HG03469 (cell line): ENCODE results near the gene NELL2.
A peak's percentile ranks its signal among the peaks of the same experiment; 100 is the strongest.

ENCODE experiments used
- ATAC-seq: cut with Tn5 transposase; IDR thresholded peaks from one replicate; pipeline ENCODE4 v1.9.1; 2021; ENCODE audit warnings: mild to moderate bottlenecking, moderate library complexity, moderate number of reproducible peaks; ENCODE audit not compliant: unreplicated experiment

NELL2 gene

DNA sequence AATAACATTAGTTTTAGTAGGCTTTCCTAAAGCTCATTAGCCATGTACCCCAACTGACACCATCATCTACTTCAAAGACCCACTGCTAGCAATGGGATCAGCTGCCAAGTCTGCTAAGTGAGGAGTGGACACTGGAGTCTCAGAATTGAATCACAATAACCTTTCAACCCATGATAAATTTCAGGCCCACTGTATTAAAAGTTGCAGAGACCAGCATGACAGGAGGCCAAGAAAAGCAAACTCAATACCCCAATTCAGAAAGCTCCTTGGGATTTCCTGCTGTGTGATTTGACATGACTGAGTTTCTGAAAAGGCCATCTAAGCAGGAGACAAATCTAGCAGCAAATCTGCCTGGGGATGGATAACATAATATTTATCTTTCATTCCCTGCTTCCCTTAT is 320.7 kb downstream of the NELL2 start:
- no peak for ATAC-seq

DNA sequence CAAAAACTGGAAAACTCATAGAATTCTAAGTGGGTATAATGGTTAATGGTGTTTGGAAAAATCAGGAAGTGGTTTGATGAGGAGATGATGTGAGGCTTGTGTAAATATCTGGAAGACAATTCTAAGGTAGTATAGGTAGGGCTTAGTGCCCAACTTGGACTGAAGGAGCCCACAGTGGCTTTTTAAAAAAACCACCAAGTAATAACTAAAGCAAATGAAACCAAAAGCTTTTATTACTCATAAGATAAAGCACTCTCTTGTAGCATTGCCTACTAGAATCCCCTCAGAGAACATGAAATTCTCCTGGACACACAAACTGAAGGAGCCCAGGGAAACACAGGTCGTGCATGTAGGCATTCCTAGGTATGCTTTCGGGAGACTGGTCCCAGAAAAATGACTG is 324.5 kb downstream of the NELL2 start:
- no peak for ATAC-seq

DNA sequence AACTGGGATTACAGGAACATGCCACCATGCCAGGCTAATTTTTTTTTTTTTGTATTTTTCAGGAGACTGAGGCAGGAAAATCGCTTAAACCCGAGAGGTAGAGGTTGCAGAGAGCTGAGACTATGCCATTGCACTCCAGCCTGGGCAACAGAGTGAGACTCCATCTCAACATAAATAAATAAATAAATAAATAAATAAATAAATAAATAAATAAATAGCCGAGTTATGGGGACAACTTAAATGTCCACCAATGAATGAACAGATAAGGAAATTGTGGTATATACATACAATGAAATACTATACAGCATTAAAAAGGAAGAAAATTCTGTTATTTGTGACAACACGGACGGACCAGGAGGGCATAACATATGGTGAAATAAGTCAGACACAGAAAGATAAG is 325.7 kb downstream of the NELL2 start:
- ATAC-seq: no peak

DNA sequence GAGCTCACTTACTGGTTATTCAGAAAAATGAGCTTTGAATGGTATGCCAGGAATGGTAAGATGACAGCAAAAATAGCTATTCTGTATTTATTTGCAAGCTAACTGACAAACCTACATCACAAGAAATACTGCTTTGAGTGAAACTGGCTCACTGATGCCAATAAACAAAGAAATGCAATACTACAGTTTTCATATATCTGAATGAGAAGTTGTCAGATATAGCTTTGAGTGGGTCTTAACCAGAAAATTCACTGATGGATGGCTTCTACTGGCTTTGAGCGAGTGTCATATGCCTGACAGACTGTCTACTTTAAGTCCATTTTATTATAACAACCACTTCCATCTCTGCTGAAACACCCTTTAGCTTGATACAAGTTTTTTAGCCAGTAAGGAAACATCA is 330.1 kb downstream of the NELL2 start:
- no peak for ATAC-seq

DNA sequence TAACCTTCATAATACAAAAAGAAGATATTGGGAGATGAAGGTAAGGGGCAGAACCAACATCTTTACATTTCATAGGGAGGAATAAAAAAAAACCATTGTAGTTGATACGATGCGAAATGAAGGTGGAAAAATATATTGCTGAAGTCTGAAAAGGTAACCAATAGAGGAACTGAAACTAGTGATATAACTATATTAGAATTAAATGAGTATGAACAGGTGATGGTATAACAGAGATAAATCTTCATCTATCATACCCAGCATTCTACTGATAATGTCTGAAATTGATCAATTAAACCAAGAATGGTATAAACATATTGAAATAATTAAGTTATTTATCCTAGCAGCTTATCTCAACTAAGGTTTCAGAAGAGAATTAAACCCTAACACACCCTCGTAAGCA is 332.1 kb downstream of the NELL2 start:
- peak; percentile 68 for ATAC-seq

DNA sequence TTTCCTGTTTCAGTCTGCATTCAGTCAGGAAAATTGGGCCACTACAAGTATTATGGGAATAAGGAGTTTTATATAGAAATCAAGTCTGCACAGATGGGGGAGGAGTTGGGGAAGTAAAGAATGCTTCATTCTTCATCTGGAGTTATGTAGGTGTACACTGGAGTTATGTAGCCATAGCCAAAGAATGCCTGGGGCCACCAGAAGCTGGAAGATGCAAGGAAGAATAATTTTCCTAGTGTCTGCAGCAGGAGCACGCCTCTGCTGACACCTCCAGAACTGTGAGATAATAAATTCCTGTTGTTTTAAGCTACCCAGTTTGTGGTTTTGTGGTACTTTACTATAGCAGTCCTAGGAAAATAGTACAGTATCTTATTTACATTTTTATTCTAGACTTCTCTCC is 333.4 kb downstream of the NELL2 start:
- no peak for ATAC-seq

DNA sequence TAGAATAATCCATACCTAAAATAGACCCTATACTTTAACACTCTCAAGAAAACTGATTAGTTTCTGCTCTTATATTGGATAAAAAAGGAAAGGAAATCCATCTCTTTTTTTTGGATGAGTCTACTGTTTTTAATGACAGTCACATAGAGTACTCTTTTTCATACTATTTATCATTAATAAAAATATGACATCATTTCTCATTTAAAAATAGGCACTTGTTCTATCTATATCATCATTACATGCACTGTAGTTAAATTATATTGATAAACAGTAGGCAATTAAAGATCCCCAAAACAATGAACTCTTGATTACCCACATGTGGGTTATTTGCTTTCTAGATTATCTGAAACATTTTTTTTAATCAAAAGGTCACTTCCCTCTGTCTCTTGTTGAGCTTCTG is 338.8 kb downstream of the NELL2 start:
- no peak for ATAC-seq

DNA sequence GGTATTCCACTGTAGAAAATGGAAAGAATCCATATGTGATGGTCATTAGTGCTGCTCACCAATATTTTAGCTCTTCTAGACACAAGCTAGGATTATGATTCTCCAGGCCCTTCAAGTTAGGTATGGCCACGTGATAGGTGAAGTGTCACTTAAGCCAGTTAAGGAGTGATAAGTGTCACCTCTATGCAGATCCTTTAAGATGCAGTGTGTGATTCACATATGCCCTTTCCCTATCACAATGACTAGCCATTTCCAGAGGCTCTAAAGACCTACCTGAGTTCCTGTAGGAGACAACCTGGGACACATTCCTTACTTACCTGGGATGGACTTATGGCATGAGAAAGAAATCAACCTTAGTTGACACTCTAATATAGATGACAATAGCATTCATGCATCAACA is 343.2 kb downstream of the NELL2 start:
- no peak for ATAC-seq

DNA sequence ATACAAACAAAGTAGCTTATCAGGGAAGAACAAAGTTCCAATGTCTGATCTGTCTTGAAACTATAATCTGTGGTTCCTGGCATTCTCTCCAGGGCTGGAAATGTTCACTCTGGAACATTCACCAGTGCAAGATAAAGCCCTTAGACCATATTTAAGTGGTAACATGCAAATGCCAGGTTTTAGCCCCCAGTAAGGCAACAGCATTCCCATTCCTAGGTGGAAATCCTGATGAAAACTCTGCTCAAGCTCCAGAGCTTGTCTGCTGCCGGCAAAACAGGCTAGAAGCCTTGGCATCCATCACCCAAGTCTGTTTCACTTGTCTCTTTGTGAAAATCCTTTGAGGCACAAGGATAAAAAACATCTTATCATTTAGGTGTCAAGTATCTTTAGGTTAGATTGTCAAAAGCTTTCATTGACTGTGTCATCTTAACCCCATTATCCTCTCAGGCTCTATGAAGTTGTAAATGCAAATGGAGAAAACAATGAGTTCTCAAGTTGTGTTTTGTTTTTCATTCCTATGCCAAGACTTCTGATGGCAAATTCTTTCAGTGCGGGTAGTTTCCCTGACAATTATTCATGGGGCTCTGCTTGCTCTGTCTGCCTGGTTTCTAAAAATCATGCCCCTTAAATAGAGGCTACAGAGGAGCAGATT is 344.7 kb downstream of the NELL2 start:
- no peak for ATAC-seq

DNA sequence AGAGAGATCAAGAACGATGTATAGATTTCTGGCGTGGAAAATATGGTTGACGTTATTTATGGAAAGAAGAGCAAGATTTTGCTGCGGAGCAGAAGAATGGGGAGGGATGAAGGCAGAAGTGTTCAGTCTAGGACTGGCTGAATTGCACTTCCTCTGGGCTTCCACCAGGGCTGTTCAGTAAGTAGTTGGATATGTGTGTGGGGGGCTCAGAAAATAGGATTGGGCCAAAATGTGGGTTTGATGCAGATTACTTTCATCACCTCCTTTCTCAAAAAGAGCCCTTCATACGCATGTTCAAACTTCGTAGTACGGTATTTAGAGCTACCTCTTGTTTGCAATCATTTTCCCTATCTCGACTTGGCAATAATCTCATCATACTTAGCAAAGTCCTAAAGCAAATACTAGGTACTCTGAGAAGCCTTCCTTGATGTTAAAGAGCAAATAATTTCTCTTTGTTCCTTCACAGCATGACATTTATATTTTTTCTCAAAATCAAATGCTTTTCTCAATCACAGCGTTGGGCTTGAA is 349.4 kb downstream of the NELL2 start:
- no peak for ATAC-seq

DNA sequence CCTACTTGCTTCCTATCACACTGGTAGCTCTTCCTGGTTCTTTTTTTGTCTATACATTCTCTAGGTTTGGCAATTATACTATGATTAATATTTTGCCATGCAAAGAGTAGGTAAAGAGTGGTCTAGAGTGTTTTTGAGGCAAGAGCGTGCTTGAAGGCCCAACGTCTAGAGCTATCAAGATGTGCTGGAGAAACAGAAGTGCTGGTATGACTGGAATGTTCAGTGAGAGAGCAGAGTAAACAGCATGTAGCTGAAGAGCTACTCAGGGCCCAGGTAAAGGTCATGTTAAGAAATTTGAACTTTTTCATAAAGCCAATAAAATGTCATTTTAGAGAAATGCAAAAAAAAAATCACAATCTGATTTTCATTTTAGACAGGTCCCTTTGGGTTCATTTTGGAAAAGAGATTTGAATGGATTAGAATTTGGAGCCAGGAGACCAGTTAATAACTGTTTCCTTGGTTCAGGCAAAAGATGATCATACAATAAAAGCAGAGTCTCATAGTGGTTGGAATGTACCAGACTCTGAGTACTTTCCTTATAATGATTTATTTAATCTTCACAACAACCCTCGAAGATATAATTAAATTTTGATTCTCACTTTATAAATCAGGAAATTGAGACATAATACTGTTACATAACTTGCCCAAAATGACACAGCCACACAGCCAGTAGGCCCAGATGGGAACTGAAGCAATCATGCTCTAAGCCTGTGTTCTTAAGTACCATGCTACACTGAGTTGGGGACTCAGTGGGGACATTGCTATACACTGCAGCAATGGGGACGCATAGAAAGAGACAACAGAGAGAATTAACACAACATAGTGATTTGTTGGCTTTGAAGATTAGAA is 350.1 kb downstream of the NELL2 start:
- no peak for ATAC-seq

DNA sequence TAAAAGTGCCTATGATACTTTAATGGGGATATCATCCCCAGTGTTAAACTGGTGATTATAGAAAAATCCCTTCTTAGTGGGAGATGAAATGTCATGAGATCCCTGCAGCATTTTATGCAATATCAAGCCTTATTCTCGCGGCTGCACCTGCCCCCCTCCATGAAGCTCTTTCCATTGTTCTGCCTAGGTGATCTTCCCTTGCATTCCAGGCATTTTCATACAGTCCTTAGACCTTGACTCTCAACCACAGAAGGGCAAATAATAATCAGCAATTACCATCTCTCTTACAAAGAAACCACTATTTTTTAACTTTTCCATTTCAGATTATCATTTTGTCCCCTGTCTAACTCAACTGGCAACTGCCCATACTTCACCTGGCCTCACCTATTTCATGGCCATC is 352.3 kb downstream of the NELL2 start:
- no peak for ATAC-seq

DNA sequence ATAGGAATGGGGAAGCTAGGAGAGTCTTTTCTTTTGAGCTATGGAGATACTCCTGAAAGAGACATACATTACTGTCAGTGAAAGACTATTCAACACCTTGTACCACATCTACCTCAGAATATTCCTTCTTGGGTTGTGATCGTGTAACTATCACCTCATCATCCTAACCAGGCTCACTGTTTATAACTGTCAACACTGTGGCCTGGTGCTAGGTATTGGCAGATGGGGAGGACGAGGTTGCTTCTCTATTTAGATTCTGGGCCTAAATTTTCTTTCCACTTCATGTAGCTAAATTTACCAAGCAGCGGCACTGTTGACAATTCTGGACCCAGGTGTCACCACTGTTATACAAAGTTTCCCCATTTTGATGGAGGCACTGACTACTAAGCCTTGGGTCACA is 354.4 kb downstream of the NELL2 start:
- no peak for ATAC-seq

DNA sequence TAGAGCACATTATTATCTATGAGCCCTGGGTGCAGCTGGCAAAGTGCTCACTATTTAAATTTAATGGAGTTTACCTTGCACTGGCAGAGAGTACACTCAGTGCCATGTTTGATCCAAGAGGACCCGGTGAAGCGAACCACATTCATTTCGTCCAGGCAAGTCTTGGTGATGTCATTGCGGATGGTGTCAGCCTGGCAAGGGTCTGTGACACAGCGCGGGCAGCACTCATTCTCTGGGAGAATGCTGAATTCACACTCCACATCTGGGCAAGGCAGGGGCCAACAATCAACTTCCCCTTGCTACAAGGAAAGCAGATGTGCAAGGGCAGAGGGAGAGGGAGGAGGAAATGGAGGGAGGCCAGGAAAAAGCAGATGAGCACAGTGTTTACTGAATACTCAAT is 356.2 kb downstream of the NELL2 start:
- no peak for ATAC-seq

DNA sequence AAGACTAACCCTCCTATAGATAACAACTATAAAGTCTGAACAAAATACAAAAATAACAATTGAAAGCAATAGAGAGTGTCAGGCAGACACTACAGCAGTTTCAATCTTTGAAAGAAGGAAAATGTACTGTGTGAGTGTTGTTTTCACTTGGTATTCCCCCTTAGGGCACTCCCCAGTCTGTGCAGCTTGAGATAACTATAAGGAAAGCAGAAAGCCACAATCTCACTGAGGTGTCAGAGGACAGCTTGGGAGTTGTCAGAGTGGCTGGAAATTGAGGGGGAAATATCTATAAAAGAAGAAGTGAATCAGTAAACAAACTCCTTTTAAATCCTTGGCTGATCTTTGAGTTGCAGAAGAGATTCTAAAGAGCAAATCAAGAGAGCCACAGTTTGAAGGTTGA is 364.8 kb downstream of the NELL2 start:
- no peak for ATAC-seq

DNA sequence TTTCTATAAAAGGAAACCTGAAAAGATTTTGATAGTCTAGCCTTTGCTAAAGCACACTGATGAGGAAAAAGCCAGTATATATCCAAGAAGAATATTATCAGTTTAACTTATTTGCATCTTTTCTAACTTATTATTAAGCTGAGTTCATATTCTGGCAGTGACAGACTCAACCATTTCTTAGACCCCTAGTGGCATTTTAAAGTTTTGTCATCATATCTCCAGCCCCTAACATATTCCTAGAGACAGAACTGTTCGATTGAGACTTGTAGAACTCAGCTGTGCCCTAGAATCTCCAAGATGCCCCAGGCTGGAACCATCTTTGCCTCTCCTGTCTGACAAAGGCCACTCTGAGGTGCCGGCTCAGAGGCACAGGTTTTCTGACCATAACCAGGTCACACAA is 365.6 kb downstream of the NELL2 start:
- no peak for ATAC-seq

DNA sequence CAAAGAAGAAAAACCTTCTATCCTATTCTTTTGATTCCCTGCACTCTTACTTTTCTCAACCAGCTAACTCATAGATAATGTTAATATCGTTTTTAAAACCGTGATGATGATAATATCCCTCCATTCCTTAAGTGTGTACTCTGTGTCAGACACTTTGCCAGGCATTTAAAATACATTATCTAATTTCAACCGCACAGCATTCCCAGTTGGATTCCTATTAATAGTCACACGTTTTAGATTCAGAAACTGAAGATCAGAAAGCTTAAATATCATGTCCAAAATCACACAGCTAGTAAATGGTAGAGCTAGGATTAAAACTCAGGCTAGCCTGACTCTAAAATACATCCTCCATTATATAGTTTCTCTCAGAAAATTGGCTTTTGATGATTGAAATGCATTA is 366.0 kb downstream of the NELL2 start:
- no peak for ATAC-seq

DNA sequence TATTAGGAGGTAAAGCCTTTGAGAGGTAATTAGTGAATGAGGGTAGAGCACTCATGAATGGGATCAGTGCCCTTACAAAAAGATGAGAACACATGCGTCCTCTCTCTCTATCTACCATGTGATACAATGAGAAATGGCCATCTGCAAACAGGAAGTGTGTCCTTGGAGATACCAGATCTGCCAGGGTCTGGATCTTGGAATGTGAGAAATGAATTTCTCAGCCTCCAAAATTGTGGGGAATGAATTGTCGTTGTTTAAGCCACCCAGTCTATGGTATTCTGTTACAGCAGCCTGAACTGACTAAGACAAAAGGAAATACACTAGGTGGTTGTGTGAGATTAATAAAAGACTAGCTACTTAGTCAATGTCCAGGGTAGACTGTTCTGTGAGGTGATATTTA is 366.6 kb downstream of the NELL2 start:
- ATAC-seq: no peak

DNA sequence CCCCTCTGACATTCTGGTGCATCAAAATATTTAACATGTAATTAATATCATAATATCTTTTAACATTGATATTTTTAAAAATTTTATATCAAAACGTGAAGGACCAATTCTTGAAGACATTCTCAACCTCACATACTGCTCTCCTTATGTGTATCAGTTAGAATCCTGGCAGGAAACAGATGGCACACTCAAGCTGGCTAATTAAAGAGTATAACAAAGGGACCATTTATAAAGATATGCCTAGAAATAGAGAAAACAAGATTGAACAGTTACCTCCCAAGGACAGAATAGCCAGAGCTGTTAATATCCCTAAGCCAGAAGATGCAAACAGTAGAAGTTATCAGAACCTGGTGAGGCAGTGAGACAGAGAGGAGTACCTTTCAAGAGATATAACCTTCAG is 368.7 kb downstream of the NELL2 start:
- ATAC-seq: no peak

DNA sequence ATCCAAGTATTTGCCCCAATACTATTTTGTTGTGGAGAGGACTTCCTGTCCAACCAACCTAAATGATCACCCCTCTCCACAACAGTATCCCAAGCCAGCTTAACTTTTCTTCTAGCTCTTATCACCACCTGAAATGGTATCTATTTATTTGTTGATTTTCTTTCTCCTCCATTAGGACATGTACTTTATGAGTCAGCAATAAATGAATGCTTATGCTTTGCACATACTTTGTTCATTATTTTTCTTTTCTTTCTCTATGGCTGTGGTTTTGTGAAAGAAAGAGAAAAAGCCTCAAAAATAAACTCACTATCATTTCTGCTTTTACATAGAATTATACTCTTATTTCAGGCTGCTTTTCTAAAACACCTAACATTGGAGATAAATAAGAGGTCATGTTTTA is 371.3 kb downstream of the NELL2 start:
- ATAC-seq: no peak

DNA sequence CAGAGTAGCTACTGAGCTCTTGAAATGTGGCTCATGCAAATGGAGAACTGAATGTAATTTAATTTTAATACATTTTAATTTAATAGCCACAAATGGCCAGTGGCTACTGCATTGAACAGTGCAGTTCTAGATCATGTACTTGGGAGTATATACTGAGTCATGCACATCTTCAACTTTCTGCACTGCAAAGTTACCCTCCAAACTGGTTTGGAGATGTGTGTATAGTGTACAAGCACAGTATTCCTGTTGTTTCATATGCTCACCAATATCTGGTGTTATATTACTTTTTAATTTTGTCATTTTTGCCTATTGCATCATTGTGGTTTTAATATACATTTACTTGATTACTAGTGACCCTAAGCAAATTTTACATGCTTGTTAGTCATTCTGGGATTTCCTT is 372.8 kb downstream of the NELL2 start:
- ATAC-seq: no peak

DNA sequence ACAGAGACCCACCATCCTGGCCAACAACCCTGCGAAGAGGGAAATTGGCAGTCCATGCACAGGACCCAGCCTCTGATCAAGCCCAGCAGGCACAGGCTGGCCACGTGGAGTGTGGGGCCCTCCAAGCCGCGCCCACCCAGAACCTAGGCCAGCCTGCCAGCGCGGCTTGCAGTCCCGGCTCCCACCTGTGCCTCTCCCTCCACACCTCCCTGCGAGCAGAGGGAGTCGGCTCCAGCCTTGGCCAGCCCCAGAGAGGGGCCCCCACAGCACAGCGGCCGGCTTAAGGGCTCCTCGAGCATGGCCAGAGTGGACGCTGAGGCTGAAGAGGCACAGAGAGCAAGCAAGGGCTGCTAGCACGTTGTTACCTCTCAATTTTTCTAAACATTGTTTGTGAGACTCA is 373.4 kb downstream of the NELL2 start:
- ATAC-seq: no peak
